B cell (primary cell): Measurements from ENCODE around the gene SFMBT2.

Source experiments
- CTCF ChIP-seq: fragments of 200-600 bp; IDR thresholded peaks from one replicate; pipeline ENCODE4 v1.8.0; 2022; ENCODE audit warnings: antibody characterized with exemption, mild to moderate bottlenecking
- EZH2 ChIP-seq: IDR thresholded peaks from 2 replicates; pipeline ENCODE4 v1.6.1; 2012; ENCODE audit warnings: borderline replicate concordance, low read depth, mild to moderate bottlenecking, moderate library complexity, low read length; ENCODE audit not compliant: insufficient read depth, poor library complexity, severe bottlenecking

- TF ChIP-seq CTCF (no peak), EZH2 (no peak)
Observed at GRCh38 chr10:7277432-7277831, 133.4 kb downstream of the SFMBT2 start.
